Neural cell (in vitro differentiated cells): ENCODE measurements around the gene FARP1. TPM values are rescaled to one million over a fixed set of nuclear protein-coding genes. Genes with fewer than 3 reads are reported as not detected.

Experiments used
- H2AFZ ChIP-seq: fragments of 200-600, 300-800 bp; sonication (generic), shearing (Covaris generic); 2 replicates; pipeline ENCODE4 v1.6.0; 2014; ENCODE audit warnings: low read depth, mild to moderate bottlenecking, antibody characterized with exemption, low read length, moderate library complexity
- H3F3A ChIP-seq: fragments of 200-600 bp; shearing (Covaris generic); 2 replicates; pipeline ENCODE4 v1.6.1; 2016; ENCODE audit warnings: mild to moderate bottlenecking, moderate library complexity, mixed read lengths, antibody characterized with exemption, low read length; ENCODE audit not compliant: insufficient read depth, poor library complexity, severe bottlenecking
- H3K27ac ChIP-seq: fragments of 200-600, 300-800 bp; sonication (generic), shearing (Covaris generic); 2 replicates; pipeline ENCODE4 v1.5.1; 2014; ENCODE audit warnings: mild to moderate bottlenecking, low read length, moderate library complexity
- H3K27me3 ChIP-seq: fragments of 300-800, 200-600 bp; sonication (generic), shearing (Covaris generic); 2 replicates; pipeline ENCODE4 v1.6.0; 2014; ENCODE audit warnings: mild to moderate bottlenecking, low read depth, low read length, moderate library complexity; ENCODE audit not compliant: insufficient read depth
- H3K36me3 ChIP-seq: fragments of 300-800, 200-600 bp; sonication (generic), shearing (Covaris generic); 2 replicates; pipeline ENCODE4 v1.5.1; 2014; ENCODE audit warnings: mild to moderate bottlenecking, antibody characterized with exemption, low read length, moderate library complexity; ENCODE audit not compliant: insufficient read depth
- H3K4me2 ChIP-seq: fragments of 300-800, 200-600 bp; sonication (generic), shearing (Covaris generic); 2 replicates; pipeline ENCODE4 v1.6.0; 2014; ENCODE audit warnings: mild to moderate bottlenecking, low read length
- H3K4me3 ChIP-seq: fragments of 300-800, 200-600 bp; sonication (generic), shearing (Covaris generic); 2 replicates; pipeline ENCODE4 v1.5.1; 2014; ENCODE audit warnings: mild to moderate bottlenecking, low read length, moderate library complexity
- H3K79me2 ChIP-seq: fragments of 200-600 bp; shearing (Covaris generic); replicated peaks from 2 replicates; pipeline ENCODE4 v1.6.0; 2014; ENCODE audit warnings: mild to moderate bottlenecking, low read length, moderate library complexity; ENCODE audit not compliant: insufficient read depth
- H3K9ac ChIP-seq: fragments of 300-800, 200-600 bp; sonication (generic), shearing (Covaris generic); 2 replicates; pipeline ENCODE4 v1.6.1; 2016; ENCODE audit warnings: mild to moderate bottlenecking, low read length, mixed read lengths
- H3K9me2 ChIP-seq: fragments of 200-600 bp; shearing (Covaris generic); 2 replicates; pipeline ENCODE4 v1.6.1; 2016; ENCODE audit warnings: mild to moderate bottlenecking, low read length, mixed read lengths; ENCODE audit not compliant: insufficient read depth
- H3K9me3 ChIP-seq: fragments of 200-600, 300-800 bp; sonication (generic), shearing (Covaris generic); 2 replicates; pipeline ENCODE4 v1.6.1; 2016; ENCODE audit warnings: mild to moderate bottlenecking, mixed run types, low read length, moderate library complexity, mixed read lengths
- H4K20me1 ChIP-seq: fragments of 200-600 bp; shearing (Covaris generic); 2 replicates; pipeline ENCODE4 v1.6.1; 2016; ENCODE audit warnings: mild to moderate bottlenecking, mixed run types; ENCODE audit not compliant: insufficient read depth
- CTCF ChIP-seq: fragments of 450-650 bp; IDR thresholded peaks from 2 replicates; pipeline ENCODE4 v1.5.1; 2014; ENCODE audit warnings: antibody characterized with exemption, mild to moderate bottlenecking, moderate library complexity; ENCODE audit not compliant: poor library complexity, severe bottlenecking
- EP300 ChIP-seq: fragments of 450-650 bp; conservative IDR thresholded peaks from 2 replicates; pipeline ENCODE4 v1.6.1; 2014; ENCODE audit warnings: antibody characterized with exemption, mild to moderate bottlenecking, moderate library complexity; ENCODE audit not compliant: poor library complexity, severe bottlenecking
- EZH2 ChIP-seq: fragments of 200-600, 300-800 bp; shearing (Covaris generic), sonication (generic); IDR thresholded peaks from 2 replicates; pipeline ENCODE4 v1.6.1; 2014; ENCODE audit warnings: antibody characterized with exemption, low read length, borderline replicate concordance, mild to moderate bottlenecking; ENCODE audit not compliant: insufficient read depth, poor library complexity, severe bottlenecking
- MXI1 ChIP-seq: fragments of 450-650 bp; conservative IDR thresholded peaks from 2 replicates; pipeline ENCODE4 v1.6.1; 2014; ENCODE audit warnings: antibody characterized with exemption, mild to moderate bottlenecking; ENCODE audit not compliant: poor library complexity, severe bottlenecking
- POLR2AphosphoS5 ChIP-seq: IDR thresholded peaks from 2 replicates; pipeline ENCODE4 v1.6.1; 2012
- RAD21 ChIP-seq: fragments of 450-650 bp; conservative IDR thresholded peaks from 2 replicates; pipeline ENCODE4 v1.6.1; 2014; ENCODE audit warnings: antibody characterized with exemption, mild to moderate bottlenecking, moderate library complexity
- REST ChIP-seq: IDR thresholded peaks from 2 replicates; pipeline ENCODE4 v1.6.1; 2012; ENCODE audit warnings: borderline replicate concordance
- SMC3 ChIP-seq: fragments of 450-650 bp; conservative IDR thresholded peaks from 2 replicates; pipeline ENCODE4 v1.6.1; 2014; ENCODE audit warnings: antibody characterized with exemption, mild to moderate bottlenecking, moderate library complexity; ENCODE audit not compliant: poor library complexity
- TAF1 ChIP-seq: IDR thresholded peaks from 2 replicates; pipeline ENCODE4 v1.6.1; 2012; ENCODE audit warnings: low read depth
- polyA plus RNA-seq: library from polyadenylated mRNA; depleted of rRNA; stranded (reverse); fragments of >200 nt; gene quantifications from 2 replicates; pipeline ENCODE4 v1.2.3, GENCODE V29; 2014

FARP1 gene
- polyA plus RNA-seq, 1 donor from 2014 or later = 19.7 TPM

GRCh38 chr13:98208606-98209005 lies 65.7 kb downstream of the FARP1 start:
- Histone ChIP-seq H3F3A (no peaks in the 10 kb centered on the region), H4K20me1 (no peaks in the 10 kb centered on the region), H3K9me3 (no peaks in the 10 kb centered on the region), H3K9ac (no peak overlapping the region), H3K27me3 (no peaks in the 10 kb centered on the region), H3K79me2 (peaks cover 40% of the 10 kb centered on the region), H3K4me3 (no peak overlapping the region), H3K9me2 (no peaks in the 10 kb centered on the region), H3K27ac (no peak overlapping the region), H3K4me2 (no peak overlapping the region), H3K36me3 (no peaks in the 10 kb centered on the region), H2AFZ (no peak overlapping the region)
- TF ChIP-seq EP300 = no peak
- no peak for TF ChIP-seq SMC3
- no peak for TF ChIP-seq POLR2AphosphoS5
- TF ChIP-seq TAF1 = no peak

GRCh38 chr13:98212763-98213162 lies 69.9 kb downstream of the FARP1 start:
- Histone ChIP-seq H3F3A (no peaks in the 10 kb centered on the region), H3K79me2 (peaks cover 8% of the 10 kb centered on the region), H4K20me1 (no peaks in the 10 kb centered on the region), H3K4me2 (no peak overlapping the region), H3K9me3 (no peaks in the 10 kb centered on the region), H2AFZ (no peak overlapping the region), H3K9ac (no peak overlapping the region), H3K9me2 (no peaks in the 10 kb centered on the region), H3K27me3 (no peaks in the 10 kb centered on the region), H3K36me3 (no peaks in the 10 kb centered on the region), H3K27ac (no peak overlapping the region), H3K4me3 (no peak overlapping the region)
- no peak for TF ChIP-seq TAF1
- TF ChIP-seq POLR2AphosphoS5 = no peak
- no peak for TF ChIP-seq SMC3
- TF ChIP-seq MXI1 = no peak
- TF ChIP-seq EP300 = no peak
- no peak for TF ChIP-seq REST
- TF ChIP-seq RAD21 = no peak
- no peak for TF ChIP-seq CTCF
- TF ChIP-seq EZH2 = no peak

- Histone ChIP-seq H3K27ac (no peak overlapping the region), H3K4me2 (no peak overlapping the region)
Measured at GRCh38 chr13:98213354-98213753, 70.5 kb downstream of the FARP1 start.

More at GRCh38 chr13:98213354-98213753, 70.5 kb downstream of the FARP1 start:
- no peak for TF ChIP-seq CTCF
- no peak for TF ChIP-seq EP300
- H3K36me3 ChIP-seq = no peaks in the 10 kb centered on the region
- no peak overlapping the region for H2AFZ ChIP-seq
- no peaks in the 10 kb centered on the region for H3K27me3 ChIP-seq
- H3K4me3 ChIP-seq = no peak overlapping the region
- H3K9me2 ChIP-seq = no peaks in the 10 kb centered on the region
- H3K9ac ChIP-seq = no peak overlapping the region
- H3K79me2 ChIP-seq = peaks cover 10% of the 10 kb centered on the region
- no peaks in the 10 kb centered on the region for H3K9me3 ChIP-seq
- H3F3A ChIP-seq = no peaks in the 10 kb centered on the region
- H4K20me1 ChIP-seq = no peaks in the 10 kb centered on the region
